H9 (cell line): Measurements from ENCODE around the gene TNK2. TPM values are rescaled to one million over a fixed set of nuclear protein-coding genes. Genes with fewer than 3 reads are reported as not detected.

Source experiments
- DNase-seq: peaks from one replicate; pipeline ENCODE4 v3.0.0-alpha.2; 2017
- H2AFZ ChIP-seq: one replicate; pipeline ENCODE4 v1.6.1; 2013; ENCODE audit warnings: mild to moderate bottlenecking, low read length, control low read depth, moderate library complexity
- H2AK5ac ChIP-seq: 2 replicates; pipeline ENCODE4 v1.6.1; 2013; ENCODE audit warnings: low read length, control low read depth, mixed read lengths; ENCODE audit not compliant: insufficient read length
- H2BK120ac ChIP-seq: one replicate; pipeline ENCODE4 v1.6.1; 2013; ENCODE audit warnings: low read depth, mild to moderate bottlenecking, low read length, control low read depth, inconsistent platforms; ENCODE audit not compliant: poor library complexity, severe bottlenecking
- H2BK12ac ChIP-seq: 2 replicates; pipeline ENCODE4 v1.6.1; 2013; ENCODE audit warnings: low read length, control low read depth, mixed read lengths, low read depth; ENCODE audit not compliant: insufficient read length
- H2BK15ac ChIP-seq: 2 replicates; pipeline ENCODE4 v1.6.1; 2013; ENCODE audit warnings: low read depth, low read length, control low read depth
- H2BK20ac ChIP-seq: one replicate; pipeline ENCODE4 v1.6.1; 2013; ENCODE audit warnings: low read depth, mild to moderate bottlenecking, low read length, control low read depth, inconsistent platforms; ENCODE audit not compliant: poor library complexity, severe bottlenecking
- H2BK5ac ChIP-seq: 2 replicates; pipeline ENCODE4 v1.6.1; 2013; ENCODE audit warnings: low read length, control low read depth, mixed read lengths; ENCODE audit not compliant: insufficient read length
- H3K14ac ChIP-seq: 2 replicates; pipeline ENCODE4 v1.6.1; 2013; ENCODE audit warnings: low read length, control low read depth; ENCODE audit not compliant: insufficient read depth
- H3K18ac ChIP-seq: 2 replicates; pipeline ENCODE4 v1.6.1; 2013; ENCODE audit warnings: low read depth, mild to moderate bottlenecking, mixed read lengths, low read length, control low read depth; ENCODE audit not compliant: insufficient read length
- H3K23ac ChIP-seq: 2 replicates; pipeline ENCODE4 v1.6.1; 2013; ENCODE audit warnings: low read length, control low read depth, mixed read lengths, low read depth; ENCODE audit not compliant: insufficient read length
- H3K23me2 ChIP-seq: 2 replicates; pipeline ENCODE4 v1.6.1; 2013; ENCODE audit warnings: low read depth, mild to moderate bottlenecking, mixed read lengths, low read length, control low read depth; ENCODE audit not compliant: insufficient read length, poor library complexity, severe bottlenecking
- H3K27ac ChIP-seq: 2 replicates; pipeline ENCODE4 v1.5.1; 2013; ENCODE audit warnings: low read length, control low read depth, mixed read lengths, low read depth; ENCODE audit not compliant: insufficient read length
- H3K27me3 ChIP-seq: 2 replicates; pipeline ENCODE4 v1.6.1; 2013; ENCODE audit warnings: low read length, control low read depth, inconsistent platforms; ENCODE audit not compliant: insufficient read depth
- H3K4ac ChIP-seq: 2 replicates; pipeline ENCODE4 v1.6.1; 2013; ENCODE audit warnings: low read depth, mild to moderate bottlenecking, control low read depth, inconsistent platforms, low read length, moderate library complexity
- H3K4me1 ChIP-seq: 2 replicates; pipeline ENCODE4 v1.6.1; 2013; ENCODE audit warnings: low read length, control low read depth, inconsistent platforms; ENCODE audit not compliant: insufficient read depth
- H3K4me2 ChIP-seq: 2 replicates; pipeline ENCODE4 v1.6.1; 2013; ENCODE audit warnings: low read length, control low read depth, mixed read lengths; ENCODE audit not compliant: insufficient read length, insufficient read depth
- H3K56ac ChIP-seq: 2 replicates; pipeline ENCODE4 v1.6.1; 2013; ENCODE audit warnings: low read depth, mild to moderate bottlenecking, mixed read lengths, low read length, control low read depth; ENCODE audit not compliant: insufficient read length
- H3K79me1 ChIP-seq: 2 replicates; pipeline ENCODE4 v1.6.1; 2013; ENCODE audit warnings: low read depth, mild to moderate bottlenecking, moderate library complexity, low read length, control low read depth, inconsistent platforms; ENCODE audit not compliant: insufficient read depth, poor library complexity, severe bottlenecking
- H3K79me2 ChIP-seq: 2 replicates; pipeline ENCODE4 v1.6.1; 2013; ENCODE audit warnings: low read length, control low read depth, inconsistent platforms; ENCODE audit not compliant: insufficient read depth
- H3K9ac ChIP-seq: 2 replicates; pipeline ENCODE4 v1.6.1; 2013; ENCODE audit warnings: low read length, control low read depth, mixed read lengths; ENCODE audit not compliant: insufficient read length; ENCODE audit errors: extremely low read depth
- H3K9me3 ChIP-seq: one replicate; pipeline ENCODE4 v1.6.1; 2013; ENCODE audit warnings: low read depth, low read length, inconsistent platforms; ENCODE audit not compliant: control insufficient read depth
- H3T11ph ChIP-seq: one replicate; pipeline ENCODE4 v1.6.1; 2013; ENCODE audit warnings: mild to moderate bottlenecking, low read length, control low read depth, inconsistent platforms
- H4K20me1 ChIP-seq: one replicate; pipeline ENCODE4 v1.6.1; 2013; ENCODE audit not compliant: control insufficient read depth, insufficient read length, insufficient read depth
- H4K5ac ChIP-seq: 2 replicates; pipeline ENCODE4 v1.6.1; 2013; ENCODE audit warnings: low read depth, mild to moderate bottlenecking, mixed read lengths, low read length, control low read depth; ENCODE audit not compliant: insufficient read length
- H4K8ac ChIP-seq: replicated peaks from 2 replicates; pipeline ENCODE4 v1.6.1; 2013; ENCODE audit warnings: low read length, control low read depth, mixed read lengths, low read depth; ENCODE audit not compliant: insufficient read length
- H4K91ac ChIP-seq: 2 replicates; pipeline ENCODE4 v1.6.1; 2013; ENCODE audit warnings: low read depth, mild to moderate bottlenecking, moderate library complexity, mixed read lengths, low read length, control low read depth; ENCODE audit not compliant: insufficient read length
- H3K27ac Mint-ChIP-seq, 3 experiments: 2 replicates in 2 of 3; 3 replicates in 1 of 3; pipeline ENCODE4 v1.8.0; 2020 to 2021; ENCODE audit warnings: mixed read lengths in 3 of 3, mild to moderate bottlenecking in 1 of 3, moderate library complexity in 1 of 3
- H3K27me3 Mint-ChIP-seq: 2 replicates; pipeline ENCODE4 v1.8.0; 2021; ENCODE audit warnings: low read depth, mild to moderate bottlenecking, moderate library complexity, mixed read lengths
- H3K36me3 Mint-ChIP-seq, 3 experiments: 2 replicates in 2 of 3; 3 replicates in 1 of 3; pipeline ENCODE4 v1.8.0; 2020 to 2021; ENCODE audit warnings: low read depth in 3 of 3, mixed read lengths in 3 of 3; ENCODE audit not compliant: insufficient read depth in 1 of 3
- H3K4me1 Mint-ChIP-seq, 2 experiments: 2 replicates each; pipeline ENCODE4 v1.8.0; 2020; ENCODE audit warnings: mixed read lengths in 2 of 2
- H3K4me3 Mint-ChIP-seq, 2 experiments: 2 replicates in 1 of 2; 3 replicates in 1 of 2; pipeline ENCODE4 v1.8.0; 2020 to 2021; ENCODE audit warnings: mild to moderate bottlenecking in 2 of 2, mixed read lengths in 2 of 2, moderate library complexity in 1 of 2
- H3K9me3 Mint-ChIP-seq, 2 experiments: 2 replicates in 1 of 2; 3 replicates in 1 of 2; pipeline ENCODE4 v1.8.0; 2020; ENCODE audit warnings: mild to moderate bottlenecking in 2 of 2, mixed read lengths in 2 of 2, moderate library complexity in 1 of 2
- WGBS: extraction: QIAGEN DNeasy Blood & Tissue Kit; methylation state at CpG from one replicate; pipeline ENCODE4 v1.1.7; 2013; ENCODE audit warnings: missing lambda C conversion rate, low lambda C conversion rate, mixed read lengths; ENCODE audit not compliant: insufficient read length; ENCODE audit errors: extremely low coverage; 5-methylcytosine and 5-hydroxymethylcytosine counted together
- total RNA-seq: library from RNA; stranded (reverse); gene quantifications from 2 replicates; pipeline ENCODE4 v1.2.1, GENCODE V29; 2021
- TF ChIP-seq, protein P1 (sequence below): fragments of 200-600 bp; sonication (generic); conservative IDR thresholded peaks from 3 replicates; pipeline ENCODE4 v1.8.0; 2021; ENCODE audit warnings: antibody characterized with exemption, mild to moderate bottlenecking

TNK2 gene
- total RNA-seq, 1 experiment from 2014 or later = 34.5 TPM

GRCh38 chr3:195818301-195818700 lies 90.0 kb downstream of the TNK2 start:
- Histone ChIP-seq H4K20me1 (no peaks in the 10 kb centered on the region), H2BK15ac (no peak overlapping the region), H3K4me2 (no peak overlapping the region), H3K9me3 (no peaks in the 10 kb centered on the region), H3K27ac (no peak overlapping the region), H2BK12ac (no peak overlapping the region), H4K5ac (no peak overlapping the region), H3T11ph (no peak overlapping the region), H3K14ac (no peak overlapping the region), H3K4me1 (no peaks in the 10 kb centered on the region; the same call in 1 of the 2 replicates), H3K18ac (no peak overlapping the region), H3K23me2 (no peaks in the 10 kb centered on the region), H3K79me2 (no peaks in the 10 kb centered on the region), H3K4ac (no peak overlapping the region), H3K23ac (no peak overlapping the region), H3K79me1 (no peaks in the 10 kb centered on the region), H2BK5ac (no peak overlapping the region), H2AK5ac (no peak overlapping the region), H2BK20ac (no peak overlapping the region), H3K9ac (no peak overlapping the region), H3K56ac (no peak overlapping the region), H2BK120ac (no peak overlapping the region), H3K27me3 (no peaks in the 10 kb centered on the region), H4K91ac (no peak overlapping the region), H4K8ac (no peak overlapping the region), H2AFZ (no peak overlapping the region)
- WGBS = no CpG with 5 or more reads among the region's 21 CpGs
- TF ChIP-seq, protein P1, sequence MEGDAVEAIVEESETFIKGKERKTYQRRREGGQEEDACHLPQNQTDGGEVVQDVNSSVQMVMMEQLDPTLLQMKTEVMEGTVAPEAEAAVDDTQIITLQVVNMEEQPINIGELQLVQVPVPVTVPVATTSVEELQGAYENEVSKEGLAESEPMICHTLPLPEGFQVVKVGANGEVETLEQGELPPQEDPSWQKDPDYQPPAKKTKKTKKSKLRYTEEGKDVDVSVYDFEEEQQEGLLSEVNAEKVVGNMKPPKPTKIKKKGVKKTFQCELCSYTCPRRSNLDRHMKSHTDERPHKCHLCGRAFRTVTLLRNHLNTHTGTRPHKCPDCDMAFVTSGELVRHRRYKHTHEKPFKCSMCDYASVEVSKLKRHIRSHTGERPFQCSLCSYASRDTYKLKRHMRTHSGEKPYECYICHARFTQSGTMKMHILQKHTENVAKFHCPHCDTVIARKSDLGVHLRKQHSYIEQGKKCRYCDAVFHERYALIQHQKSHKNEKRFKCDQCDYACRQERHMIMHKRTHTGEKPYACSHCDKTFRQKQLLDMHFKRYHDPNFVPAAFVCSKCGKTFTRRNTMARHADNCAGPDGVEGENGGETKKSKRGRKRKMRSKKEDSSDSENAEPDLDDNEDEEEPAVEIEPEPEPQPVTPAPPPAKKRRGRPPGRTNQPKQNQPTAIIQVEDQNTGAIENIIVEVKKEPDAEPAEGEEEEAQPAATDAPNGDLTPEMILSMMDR = no peak
- Mint-ChIP-seq H3K9me3 (no peaks in the 10 kb centered on the region; a peak in 1 of 5 replicates), H3K4me1 (peaks cover 2 to 7% of the 10 kb centered on the region in 2 experiments; a peak in 2 of 4 replicates), H3K4me3 (no peak overlapping the region), H3K36me3 (no peaks in the 10 kb centered on the region), H3K27ac (no peak overlapping the region), H3K27me3 (peaks cover 2% of the 10 kb centered on the region; the same call in 1 of the 2 replicates)
- no peak for DNase-seq
